ENCODE data around the gene MYH1. TPM values are rescaled to one million over a fixed set of nuclear protein-coding genes. Genes with fewer than 3 reads are reported as not detected.

MYH1 gene
- total RNA-seq, 1 experiment from 2014 or later: not detected

DNA sequence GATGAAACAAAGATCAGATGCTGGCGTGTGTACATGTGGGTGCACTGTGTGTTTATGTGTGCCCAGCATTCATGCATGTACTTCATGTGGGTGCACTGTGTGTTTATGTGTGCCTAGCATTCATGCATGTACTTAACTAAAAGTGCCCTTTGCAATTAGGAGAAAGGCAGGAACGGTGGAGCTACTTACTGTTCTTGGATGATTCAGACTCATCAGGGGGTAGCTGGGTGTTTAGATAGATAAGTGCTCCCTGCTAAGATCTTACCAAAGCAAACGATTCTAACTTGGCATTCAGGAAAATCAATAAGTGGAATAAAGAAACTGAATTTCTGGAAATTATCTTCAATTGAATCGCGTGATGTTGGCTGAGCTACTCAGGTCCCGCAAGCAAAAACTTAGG lies 39.7 kb upstream of the MYH1 start:
- Histone ChIP-seq H3K27ac (ENCODE audit: low read length) (no peak overlapping the region), H3K36me3 (ENCODE audit: low read depth, low read length) (no peaks in the 10 kb centered on the region), H3K4me3 (ENCODE audit: low read length) (no peak overlapping the region), H3F3A (ENCODE audit: low read length, unreplicated experiment) (no peaks in the 10 kb centered on the region), H2AFZ (ENCODE audit: low read length) (no peak overlapping the region), H3K79me2 (ENCODE audit: low read length) (no peaks in the 10 kb centered on the region), H4K20me1 (ENCODE audit: low read length) (no peaks in the 10 kb centered on the region), H3K9ac (ENCODE audit: low read length) (no peak overlapping the region), H3K9me3 (ENCODE audit: low read length) (no peaks in the 10 kb centered on the region), H3K4me1 (ENCODE audit: insufficient read depth, low read length) (no peaks in the 10 kb centered on the region), H3K27me3 (ENCODE audit: low read length) (no peaks in the 10 kb centered on the region; the same call in 1 of the 2 replicates), H3K9me2 (replicated peaks; ENCODE audit: low read length) (no peaks in the 10 kb centered on the region), H3K4me2 (ENCODE audit: low read length) (no peak overlapping the region)
- ATAC-seq (no peak), DNase-seq (no peak)
- no TSS peak for BruUV-seq (replicated peaks)
- intact Hi-C loops (cut with micrococcal nuclease): no loop called here
- ChIA-PET POLR2A (ENCODE audit: unreplicated experiment) (no interaction called here), CTCF (no interaction called here)
- TF ChIP-seq EZH2phosphoT487 (IDR thresholded peaks at IDR 0.05; ENCODE audit: borderline replicate concordance, low read length) (no peak), EZH2 (IDR thresholded peaks at IDR 0.05; ENCODE audit: low read length, unreplicated experiment) (no peak), CTCF (conservative IDR thresholded peaks at IDR 0.05; ENCODE audit: low read depth, low read length) (no peak)

DNA sequence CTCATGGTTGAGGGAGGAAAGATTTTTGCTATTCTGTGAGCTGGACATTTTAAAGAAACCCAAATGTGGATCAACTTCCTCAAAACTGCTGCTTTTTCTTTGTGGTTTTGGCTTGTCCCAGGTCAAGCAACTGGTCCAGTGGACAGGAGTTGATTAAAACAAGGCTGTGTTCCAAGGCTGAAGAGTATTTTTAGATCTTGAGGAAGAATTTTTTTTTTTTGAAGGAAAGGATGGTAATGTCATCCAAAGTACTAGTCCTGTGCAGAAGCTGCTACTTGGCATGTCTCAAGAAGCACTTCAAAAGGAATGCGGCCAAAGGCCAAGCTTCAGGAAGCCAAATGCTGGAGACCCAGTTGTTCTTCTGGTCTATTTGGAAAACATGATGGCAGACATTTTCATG lies 39.1 kb upstream of the MYH1 start:
- Histone ChIP-seq H3K9me3 (ENCODE audit: low read length) (no peaks in the 10 kb centered on the region), H3K79me2 (ENCODE audit: low read length) (no peaks in the 10 kb centered on the region), H3K4me3 (ENCODE audit: low read length) (no peak overlapping the region), H3K9me2 (replicated peaks; ENCODE audit: low read length) (no peaks in the 10 kb centered on the region), H3K36me3 (ENCODE audit: low read depth, low read length) (no peaks in the 10 kb centered on the region), H4K20me1 (ENCODE audit: low read length) (no peaks in the 10 kb centered on the region), H3K4me1 (ENCODE audit: insufficient read depth, low read length) (no peaks in the 10 kb centered on the region), H3F3A (ENCODE audit: low read length, unreplicated experiment) (no peaks in the 10 kb centered on the region), H3K27ac (ENCODE audit: low read length) (no peak overlapping the region), H3K9ac (ENCODE audit: low read length) (no peak overlapping the region), H3K27me3 (ENCODE audit: low read length) (peaks cover 2% of the 10 kb centered on the region; the same call in 1 of the 2 replicates), H3K4me2 (ENCODE audit: low read length) (no peak overlapping the region), H2AFZ (ENCODE audit: low read length) (no peak overlapping the region)
- intact Hi-C loops (cut with micrococcal nuclease): no loop called here
- BruUV-seq (replicated peaks): no TSS peak
- ATAC-seq (no peak), DNase-seq (no peak)
- TF ChIP-seq CTCF (conservative IDR thresholded peaks at IDR 0.05; ENCODE audit: low read depth, low read length) (no peak), EZH2 (IDR thresholded peaks at IDR 0.05; ENCODE audit: low read length, unreplicated experiment) (no peak), EZH2phosphoT487 (IDR thresholded peaks at IDR 0.05; ENCODE audit: borderline replicate concordance, low read length) (no peak)
- ChIA-PET POLR2A (ENCODE audit: unreplicated experiment) (no interaction called here), CTCF (no interaction called here)

- Histone ChIP-seq H3K79me2 (ENCODE audit: low read length) (no peaks in the 10 kb centered on the region), H4K20me1 (ENCODE audit: low read length) (no peaks in the 10 kb centered on the region), H3K27ac (ENCODE audit: low read length) (no peak overlapping the region), H3K9ac (ENCODE audit: low read length) (no peak overlapping the region), H3K36me3 (ENCODE audit: low read depth, low read length) (no peaks in the 10 kb centered on the region), H2AFZ (ENCODE audit: low read length) (no peak overlapping the region), H3K4me1 (ENCODE audit: insufficient read depth, low read length) (no peaks in the 10 kb centered on the region), H3K9me3 (ENCODE audit: low read length) (no peaks in the 10 kb centered on the region), H3K27me3 (ENCODE audit: low read length) (peaks cover 8% of the 10 kb centered on the region; the same call in 1 of the 2 replicates), H3K9me2 (replicated peaks; ENCODE audit: low read length) (no peaks in the 10 kb centered on the region), H3F3A (ENCODE audit: low read length, unreplicated experiment) (no peaks in the 10 kb centered on the region), H3K4me2 (ENCODE audit: low read length) (no peak overlapping the region), H3K4me3 (ENCODE audit: low read length) (no peak overlapping the region)
- TF ChIP-seq EZH2phosphoT487 (IDR thresholded peaks at IDR 0.05; ENCODE audit: borderline replicate concordance, low read length) (no peak), CTCF (conservative IDR thresholded peaks at IDR 0.05; ENCODE audit: low read depth, low read length) (no peak), EZH2 (IDR thresholded peaks at IDR 0.05; ENCODE audit: low read length, unreplicated experiment) (no peak)
- no peak for ATAC-seq
- CTCF ChIA-PET: no interaction called here
- DNase-seq: no peak
- intact Hi-C loops (cut with micrococcal nuclease): no loop called here
- BruUV-seq (replicated peaks): no TSS peak
- POLR2A ChIA-PET (ENCODE audit: unreplicated experiment): interaction anchor here (0.8 kb wide), 1 partner anchor 1232 kb away, joined by 5 read pairs; no protein-coding TSS in a partner anchor
Measured at GRCh38 chr17:10556301-10557005, 38.1 kb upstream of the MYH1 start.
